Stimulated activated CD4-positive, alpha-beta T cell treated with anti-CD3 and anti-CD28 coated beads, Interleukin-15, amount 100 ng/mL, for 48 hours (primary cell): Measurements from ENCODE around the gene CDT1.

Experiments used
- DNase-seq, 2 donors: peaks; one replicate each; pipeline ENCODE4 v3.0.0-alpha.2; 2020; ENCODE audit warnings: low read depth in 2 of 2

CDT1 gene

DNA sequence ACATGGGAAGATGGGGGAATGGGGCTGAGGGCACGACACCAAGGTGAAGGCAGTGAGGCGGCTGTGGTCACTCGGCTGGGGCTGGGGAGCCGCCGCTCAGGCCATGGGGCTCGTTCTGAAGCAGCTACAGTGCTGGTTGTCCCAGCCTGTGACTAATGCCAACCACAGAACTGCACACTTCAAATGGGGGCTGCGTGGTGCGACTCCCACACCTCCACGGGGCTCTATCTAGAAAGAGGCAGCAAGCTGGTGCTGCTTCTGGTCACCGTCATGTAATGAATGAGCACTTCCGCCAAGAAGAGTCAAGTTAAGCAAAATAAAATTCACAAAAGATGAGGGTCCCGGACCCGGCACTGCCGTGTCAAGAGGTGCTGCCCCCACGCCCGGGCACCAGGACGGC lies 33.2 kb downstream of the CDT1 start:
- DNase-seq, result no peak

DNA sequence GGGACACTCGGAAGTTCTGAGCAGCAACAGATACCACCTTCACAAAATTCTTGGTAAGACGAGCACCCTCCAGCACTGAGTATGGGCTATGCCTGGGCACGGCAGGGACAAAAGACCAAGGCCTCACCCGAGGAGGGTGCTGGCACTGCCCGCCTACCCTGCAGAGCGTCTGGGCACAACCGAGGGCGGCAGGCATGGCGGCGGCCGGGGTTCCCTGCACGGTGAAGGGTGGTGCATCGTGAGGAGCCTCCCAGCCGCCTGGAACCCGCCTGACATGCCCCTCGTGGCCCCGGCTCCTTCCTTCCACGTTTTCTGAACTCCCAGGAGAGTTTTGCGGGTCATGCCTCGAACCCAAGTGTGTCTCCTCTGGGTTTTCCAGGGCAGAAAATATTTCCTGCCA lies 34.2 kb downstream of the CDT1 start:
- no peak for DNase-seq

- DNase-seq, result no peak
These were observed 35.0 kb downstream of the CDT1 start for GRCh38 chr16:88838566-88838965.

DNA sequence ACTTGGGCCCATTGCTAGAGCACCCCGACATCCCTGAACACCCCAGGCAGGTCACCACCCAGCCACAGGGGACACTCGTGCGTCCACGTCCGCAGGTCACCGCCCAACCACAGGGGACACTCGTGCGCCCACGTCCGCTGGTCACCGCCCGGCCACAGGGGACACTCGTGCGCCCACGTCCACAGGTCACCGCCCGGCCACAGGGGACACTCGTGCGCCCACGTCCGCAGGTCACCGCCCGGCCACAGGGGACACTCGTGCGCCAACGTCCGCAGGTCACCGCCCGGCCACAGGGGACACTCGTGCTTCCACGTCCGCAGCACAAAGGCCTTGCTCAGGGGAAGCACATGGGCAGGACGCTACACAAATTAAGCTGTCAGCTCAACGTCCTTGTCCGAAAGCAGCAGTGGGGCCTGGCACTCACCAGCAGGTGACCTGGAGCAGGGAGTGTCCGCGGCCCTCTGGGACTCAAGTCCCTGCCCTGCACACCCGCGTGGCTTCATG lies 35.5 kb downstream of the CDT1 start:
- DNase-seq, result no peak

DNA sequence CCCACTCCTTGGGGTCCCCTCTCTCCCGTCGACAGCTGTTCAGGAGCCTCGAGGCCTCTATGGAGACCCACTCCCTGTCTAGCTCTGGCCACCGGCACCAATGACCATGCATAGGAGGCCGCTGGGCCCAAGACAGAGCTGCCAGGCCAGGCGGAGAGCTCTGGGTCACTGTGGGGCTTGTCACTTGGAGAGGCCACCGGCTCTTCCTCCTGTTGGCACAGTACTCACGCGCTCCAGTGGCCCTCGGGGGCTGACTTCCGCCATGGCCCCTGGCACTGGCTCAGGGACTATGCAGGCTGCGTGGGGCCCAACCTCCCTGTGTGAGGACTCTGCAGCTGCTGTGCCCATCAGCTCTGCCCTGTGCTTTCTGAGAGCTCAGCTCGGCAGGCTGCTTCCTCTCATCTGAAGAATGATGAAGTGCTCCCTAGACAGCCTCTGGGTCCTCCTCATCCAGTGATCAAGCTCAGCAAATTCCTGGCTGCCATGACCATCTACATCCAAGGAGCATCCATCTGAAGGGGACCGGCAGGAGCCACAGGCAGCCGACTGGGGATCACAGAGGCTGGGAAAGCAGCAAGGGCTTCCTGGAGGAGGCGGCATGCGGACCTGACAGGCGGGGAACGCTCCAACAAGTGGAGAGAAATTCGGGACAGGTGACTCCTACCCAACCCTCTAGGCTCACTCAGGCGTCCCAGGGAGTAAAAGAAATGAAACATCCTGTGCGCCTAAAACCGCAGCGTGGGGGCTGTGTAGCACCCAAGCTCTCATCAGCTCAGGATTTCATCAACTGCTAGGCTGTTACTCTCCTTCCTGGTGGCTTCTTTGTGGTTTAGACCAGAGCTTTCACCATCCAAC lies 36.4 kb downstream of the CDT1 start:
- no peak for DNase-seq

GRCh38 chr16:88840600-88841215 lies 37.1 kb downstream of the CDT1 start:
- no peak for DNase-seq

DNA sequence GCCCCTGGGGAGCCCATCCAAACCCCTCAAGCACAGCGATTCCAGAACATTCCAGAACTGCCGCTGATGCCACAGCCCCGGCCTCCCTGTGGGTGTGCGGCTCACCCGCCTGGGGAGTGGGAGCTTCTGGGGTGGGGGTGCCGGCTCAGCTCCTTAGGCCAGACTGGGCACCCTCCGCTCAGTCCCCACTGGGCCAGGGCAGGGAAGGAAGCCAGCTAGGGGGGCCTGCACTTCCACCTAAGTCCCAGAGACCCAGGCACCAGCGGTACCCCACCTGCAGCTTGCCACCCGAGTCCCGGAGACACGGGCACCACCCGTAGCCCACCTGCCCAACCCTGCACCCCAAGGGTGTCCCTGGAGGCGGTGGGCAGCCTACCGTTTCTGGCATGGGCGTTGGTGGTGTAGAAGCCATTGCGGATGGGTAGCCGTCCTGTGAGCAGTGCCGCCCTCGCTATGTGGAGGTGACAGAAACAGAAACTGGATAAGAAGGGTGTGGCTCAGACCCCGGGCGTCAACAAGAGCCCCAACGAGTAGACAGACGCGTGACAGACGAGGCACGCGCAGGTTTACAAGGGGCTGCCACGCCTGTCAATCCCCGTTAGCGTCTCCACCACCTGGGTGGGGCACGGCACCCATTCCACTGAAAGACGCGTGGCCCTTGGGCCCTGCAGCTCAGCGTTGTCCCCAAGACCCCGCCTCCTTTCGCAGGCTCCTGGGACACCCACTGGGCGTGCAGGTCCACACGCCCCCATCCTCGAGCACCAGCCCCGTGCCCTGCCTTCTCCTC lies 38.1 kb downstream of the CDT1 start:
- no peak for DNase-seq

DNA sequence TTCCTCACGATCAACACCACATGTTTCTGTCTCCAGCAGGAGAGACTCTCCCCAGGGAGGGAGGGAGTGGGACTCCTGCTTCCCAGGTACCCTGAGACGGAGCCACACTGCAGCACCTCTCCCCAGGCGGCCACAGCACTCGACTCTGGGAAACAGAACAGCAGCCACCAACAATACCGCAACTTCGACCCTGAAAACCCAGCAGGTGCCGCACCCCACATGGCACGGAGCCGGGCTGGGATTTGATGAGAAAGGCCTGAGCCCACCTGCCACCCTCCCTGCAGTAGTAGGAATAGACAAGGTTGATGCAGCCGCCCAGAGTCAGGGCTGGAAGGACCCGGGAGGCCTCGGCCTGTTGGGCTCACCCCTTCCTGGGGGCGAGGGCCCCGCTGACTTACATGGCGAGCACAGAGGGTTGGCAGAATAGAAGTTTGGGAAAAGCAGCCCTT lies 38.7 kb downstream of the CDT1 start:
- no peak for DNase-seq

- DNase-seq, result no peak
These were observed 39.2 kb downstream of the CDT1 start for GRCh38 chr16:88842806-88843205.

DNA sequence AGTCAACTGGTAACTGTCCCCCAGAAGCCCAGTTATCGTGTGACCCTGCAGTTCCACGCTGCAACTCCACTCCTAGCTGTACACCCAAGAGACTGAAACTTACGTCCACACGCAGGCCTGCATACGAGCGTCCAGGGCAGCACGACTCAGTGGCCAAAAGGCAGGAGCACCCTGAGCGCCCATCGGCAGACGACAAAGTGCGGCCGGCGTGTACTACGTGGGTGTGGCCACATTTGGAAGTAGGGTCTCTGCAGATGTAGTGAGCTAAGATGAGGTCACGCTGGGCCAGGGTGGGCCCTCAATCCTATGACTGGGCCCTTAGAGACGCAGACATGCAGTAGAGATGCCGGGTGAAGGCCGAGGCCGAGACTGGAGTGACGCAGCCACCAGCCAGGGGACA lies 39.7 kb downstream of the CDT1 start:
- no peak for DNase-seq

DNA sequence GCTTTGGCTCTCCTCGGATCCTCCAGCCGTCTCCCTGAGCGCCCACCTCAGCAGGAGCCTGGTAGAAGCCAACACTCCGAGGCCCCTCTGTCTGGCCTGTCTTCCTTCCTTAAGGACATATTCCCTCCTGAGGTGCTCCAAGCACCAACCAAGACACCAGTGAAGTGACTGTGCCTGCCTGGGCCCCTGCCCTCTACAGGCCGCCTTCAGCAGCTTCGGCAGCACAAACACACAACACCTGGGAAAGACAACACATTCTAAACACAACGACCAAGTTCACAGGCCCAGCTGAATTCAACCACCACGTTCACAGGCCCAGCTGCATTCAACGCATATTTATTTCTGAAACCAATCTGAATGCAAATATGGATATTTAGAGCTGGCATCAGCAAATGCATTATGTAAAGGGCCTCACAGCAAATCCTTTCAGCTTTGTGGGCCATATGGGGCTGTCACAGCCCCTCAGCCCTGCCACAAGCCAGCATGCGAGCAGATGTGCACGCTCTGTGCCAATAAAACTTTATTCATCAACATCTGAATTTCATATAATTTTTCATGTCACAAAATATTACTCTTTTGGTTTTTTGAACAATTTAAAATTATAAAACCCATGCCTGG lies 40.9 kb downstream of the CDT1 start:
- no peak for DNase-seq

- no peak for DNase-seq
These were observed 42.5 kb downstream of the CDT1 start for GRCh38 chr16:88846088-88846487.

DNA sequence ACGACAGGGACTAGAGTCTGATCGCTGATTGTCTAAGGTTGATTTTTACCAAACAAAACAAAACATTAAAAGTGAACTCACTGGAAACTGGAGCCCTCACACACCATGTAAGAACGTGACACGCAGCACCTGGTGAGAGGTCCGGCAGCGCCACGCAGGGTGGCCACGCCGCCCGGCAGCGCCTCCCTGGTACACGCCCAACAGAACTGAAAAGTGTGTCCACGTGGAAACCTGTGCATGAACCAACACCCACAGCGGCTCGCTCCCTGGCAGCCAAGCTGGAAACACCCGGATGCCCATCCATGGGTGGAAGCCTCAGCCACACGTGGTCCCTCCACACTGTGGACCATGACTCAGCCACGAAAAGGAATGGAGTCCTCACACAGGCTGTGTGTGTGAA lies 44.1 kb downstream of the CDT1 start:
- no peak for DNase-seq

DNA sequence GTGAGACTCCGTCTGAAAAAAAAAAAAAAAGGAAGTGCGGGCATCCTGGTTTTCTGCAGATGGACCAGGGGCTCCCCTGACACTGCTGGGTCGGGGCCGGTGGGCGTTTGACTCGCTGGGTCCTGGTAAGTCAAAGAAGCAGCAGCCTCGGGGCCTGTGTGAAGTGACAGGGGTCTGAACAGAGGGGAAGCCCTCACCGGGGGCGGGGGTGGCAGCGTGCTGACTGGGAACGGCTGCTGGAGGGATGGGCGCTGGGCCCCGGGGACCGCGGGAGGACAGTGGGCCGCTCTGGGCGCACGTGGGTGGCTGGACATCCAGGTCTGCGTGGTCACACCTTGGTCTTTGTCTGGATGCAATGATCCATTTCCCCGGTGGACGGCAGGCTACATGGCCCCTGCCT lies 45.0 kb downstream of the CDT1 start:
- no peak for DNase-seq

DNA sequence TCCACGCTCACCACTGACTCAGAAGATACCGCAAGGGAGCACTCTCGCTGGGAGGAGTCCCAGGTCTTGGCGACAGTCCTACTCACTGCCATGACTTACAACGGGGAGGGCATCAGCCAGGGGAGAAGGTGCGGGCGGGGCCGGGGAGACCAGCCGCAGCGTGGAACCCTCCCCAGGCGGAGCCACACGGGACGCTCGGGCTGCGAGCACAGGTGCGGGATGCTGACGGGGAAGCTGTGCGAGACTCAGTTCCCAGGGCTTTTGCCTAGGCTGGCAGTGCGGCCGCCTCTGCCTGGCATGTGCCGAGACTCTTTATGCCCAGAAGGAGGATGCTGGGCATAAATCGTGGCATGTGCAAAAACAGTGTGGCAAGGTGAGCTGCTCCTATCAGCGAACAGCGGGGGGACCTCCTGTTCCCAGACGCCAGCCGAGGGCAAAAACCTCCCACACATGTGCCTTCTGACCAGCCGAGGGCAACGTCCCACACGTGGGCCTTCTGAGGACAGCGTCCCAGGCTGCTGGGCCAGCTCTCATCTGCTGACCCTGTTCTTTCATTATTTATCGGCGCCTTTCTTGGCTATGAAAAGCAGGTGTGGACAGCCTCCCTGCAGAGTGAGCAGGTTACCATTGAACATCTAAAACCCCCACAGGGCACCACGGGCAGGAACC lies 47.1 kb downstream of the CDT1 start:
- no peak for DNase-seq

DNA sequence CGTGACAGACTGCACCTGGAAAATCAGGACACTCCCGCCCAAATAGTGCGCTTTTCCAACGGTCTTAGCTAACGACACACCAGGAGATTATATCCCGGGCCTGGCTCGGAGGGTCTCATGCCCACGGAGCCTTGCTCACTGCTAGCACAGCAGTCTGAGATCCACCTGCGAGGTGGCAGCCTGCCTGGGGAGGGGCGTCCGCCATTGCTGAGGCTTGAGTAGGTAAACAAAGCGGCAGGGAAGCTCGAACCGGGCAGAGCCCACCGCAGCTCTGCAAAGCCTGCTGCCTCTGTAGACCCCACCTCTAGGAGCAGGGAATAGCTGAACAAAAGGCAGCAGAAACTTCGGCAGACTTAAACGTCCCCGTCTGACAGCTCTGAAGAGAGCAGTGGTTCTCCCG lies 48.0 kb downstream of the CDT1 start:
- no peak for DNase-seq

DNA sequence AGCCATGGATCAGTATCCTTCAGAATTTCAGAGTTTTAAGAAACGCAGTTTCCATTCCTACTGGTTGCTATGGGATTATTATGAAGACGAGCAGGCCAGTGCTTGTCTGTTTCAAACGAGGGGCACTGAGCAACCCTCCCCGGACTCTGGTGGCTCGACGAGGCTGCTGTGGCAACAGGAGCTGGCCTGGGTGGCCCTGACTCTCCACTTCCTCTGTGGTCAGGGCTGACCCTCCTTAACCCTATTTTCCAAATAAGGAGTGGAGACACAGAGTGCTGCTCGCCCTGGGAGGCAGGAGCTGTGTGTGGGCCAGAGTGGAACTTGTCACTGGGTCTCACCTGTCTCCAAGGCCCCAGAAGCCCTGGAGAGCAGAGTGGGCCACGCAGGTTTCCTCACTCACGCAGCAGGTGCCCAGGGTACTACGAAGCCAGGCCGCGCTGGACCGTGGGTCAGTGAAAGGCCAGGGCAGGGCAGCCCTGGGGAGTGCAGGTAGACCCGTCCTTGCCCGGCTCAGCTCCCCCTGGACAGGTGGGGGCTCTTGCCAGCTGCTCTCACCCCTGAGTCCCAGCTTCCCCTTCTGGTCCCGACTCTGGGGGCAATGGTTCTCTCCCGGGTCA lies 49.8 kb downstream of the CDT1 start:
- DNase-seq, result no peak

DNA sequence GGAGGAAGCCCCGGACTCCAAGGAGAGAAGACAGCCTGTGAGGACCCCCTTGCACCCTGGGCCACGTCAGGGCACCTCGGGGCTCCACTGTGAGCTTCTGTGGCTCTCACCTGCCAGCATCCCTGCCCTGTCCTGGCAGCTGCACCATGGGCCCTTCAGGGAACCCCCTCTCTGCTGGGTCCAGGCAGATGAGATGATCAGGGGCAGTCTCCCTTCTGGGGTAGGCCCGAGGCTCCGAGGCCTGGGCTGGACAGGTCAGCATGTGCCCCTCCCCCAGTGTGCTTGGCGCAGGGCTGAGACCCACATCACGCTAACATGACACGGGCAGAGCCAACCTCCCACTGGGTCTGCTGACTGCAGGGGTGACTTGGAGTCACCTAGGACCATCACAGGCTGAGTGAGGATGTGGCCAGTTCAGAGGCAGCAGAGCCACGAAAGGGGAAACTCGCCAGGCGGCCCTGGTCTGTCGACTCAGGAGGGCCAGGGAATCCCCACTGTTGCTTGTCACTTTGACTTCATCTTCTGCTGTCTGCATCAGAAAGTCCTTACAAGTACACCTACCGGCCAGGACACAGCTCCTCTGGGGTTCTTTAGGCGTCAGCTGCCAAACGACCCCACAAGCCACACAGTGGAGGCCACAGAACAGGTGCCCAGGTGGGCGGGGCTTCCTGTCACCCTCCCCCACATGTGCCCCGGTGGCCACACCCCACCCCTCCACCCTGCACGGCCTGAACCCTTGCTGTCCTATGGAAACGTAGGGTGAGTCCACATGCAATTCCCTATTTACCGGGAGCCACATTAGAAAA lies 50.9 kb downstream of the CDT1 start:
- no peak for DNase-seq

DNA sequence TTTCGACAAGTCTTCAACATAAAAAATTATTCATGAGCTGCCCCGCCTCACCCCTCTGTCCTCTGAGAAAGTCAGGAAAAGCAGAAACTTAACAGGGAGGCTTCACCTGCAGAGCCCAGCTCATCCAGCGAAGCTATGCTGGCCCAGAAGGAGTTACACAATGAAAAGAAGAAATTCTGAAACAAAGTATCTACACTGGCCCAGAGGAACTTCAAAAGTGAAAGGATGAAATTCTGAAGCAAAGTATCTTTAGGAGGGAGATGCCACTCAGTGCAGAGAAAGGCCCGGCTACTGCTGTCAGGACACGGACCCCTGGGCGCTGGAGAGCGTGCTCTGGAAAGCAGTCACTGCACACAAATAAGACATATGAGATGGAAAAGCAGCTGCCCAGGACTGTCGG lies 51.6 kb downstream of the CDT1 start:
- no peak for DNase-seq

- no peak for DNase-seq
These were observed 52.1 kb downstream of the CDT1 start for GRCh38 chr16:88855736-88856121.
